DMS153 (cell line): ENCODE measurements around the gene OPRM1.
"Not testable (repeated sequence)": the region's sequence is repeated elsewhere in the genome, so short reads cannot be mapped to it uniquely, and the experiment has no call there.

Experiments used
- DNase-seq: peaks from one replicate; lab custom pipeline; 2025; lab: John Stamatoyannopoulos, UW

OPRM1 gene

DNA sequence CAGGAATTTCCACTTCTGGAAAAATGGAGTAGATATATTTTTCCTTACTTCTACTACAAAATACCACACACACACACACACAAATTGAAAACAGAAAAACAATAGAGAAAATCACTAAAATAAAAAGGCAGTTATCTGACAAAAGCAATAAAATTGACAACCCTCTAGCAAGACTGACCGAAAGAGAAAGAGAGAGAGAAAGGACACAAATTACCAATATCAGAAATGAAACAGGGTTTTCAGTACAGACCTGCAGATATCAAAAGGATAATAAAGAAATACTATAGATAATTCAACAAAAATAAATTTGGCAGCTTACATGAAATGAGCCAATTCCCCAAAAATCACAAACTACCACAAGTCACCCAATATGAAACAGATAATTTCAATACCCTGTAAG is 104.7 kb downstream of the OPRM1 start:
- no peak for DNase-seq

DNA sequence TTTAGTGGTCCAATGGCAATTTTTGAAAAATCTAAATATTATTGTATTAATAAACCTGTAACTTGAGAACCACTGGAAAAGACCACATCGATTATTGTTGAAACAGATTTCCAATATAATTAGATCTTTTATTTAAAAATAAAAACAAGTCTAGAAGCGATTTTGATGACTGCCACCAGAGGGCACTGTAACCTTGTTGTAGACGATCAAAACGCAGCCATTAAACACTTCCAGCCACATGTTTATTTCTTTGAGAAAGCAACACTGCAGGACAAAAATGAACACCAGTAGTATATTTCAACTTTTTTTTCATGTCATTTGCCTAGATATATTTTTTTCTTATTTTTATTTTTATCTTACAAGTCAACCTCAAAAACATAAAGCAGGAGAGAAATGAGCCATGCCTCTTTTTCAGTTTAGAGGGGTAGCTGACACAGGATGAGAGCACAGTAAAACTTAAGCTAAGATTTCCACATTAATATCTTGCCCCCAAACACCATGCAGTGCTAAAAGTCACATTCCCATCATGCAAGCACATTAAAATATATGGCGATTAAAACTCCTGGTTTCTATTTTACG is 115.4 kb downstream of the OPRM1 start:
- peak; percentile 28 for DNase-seq

DNA sequence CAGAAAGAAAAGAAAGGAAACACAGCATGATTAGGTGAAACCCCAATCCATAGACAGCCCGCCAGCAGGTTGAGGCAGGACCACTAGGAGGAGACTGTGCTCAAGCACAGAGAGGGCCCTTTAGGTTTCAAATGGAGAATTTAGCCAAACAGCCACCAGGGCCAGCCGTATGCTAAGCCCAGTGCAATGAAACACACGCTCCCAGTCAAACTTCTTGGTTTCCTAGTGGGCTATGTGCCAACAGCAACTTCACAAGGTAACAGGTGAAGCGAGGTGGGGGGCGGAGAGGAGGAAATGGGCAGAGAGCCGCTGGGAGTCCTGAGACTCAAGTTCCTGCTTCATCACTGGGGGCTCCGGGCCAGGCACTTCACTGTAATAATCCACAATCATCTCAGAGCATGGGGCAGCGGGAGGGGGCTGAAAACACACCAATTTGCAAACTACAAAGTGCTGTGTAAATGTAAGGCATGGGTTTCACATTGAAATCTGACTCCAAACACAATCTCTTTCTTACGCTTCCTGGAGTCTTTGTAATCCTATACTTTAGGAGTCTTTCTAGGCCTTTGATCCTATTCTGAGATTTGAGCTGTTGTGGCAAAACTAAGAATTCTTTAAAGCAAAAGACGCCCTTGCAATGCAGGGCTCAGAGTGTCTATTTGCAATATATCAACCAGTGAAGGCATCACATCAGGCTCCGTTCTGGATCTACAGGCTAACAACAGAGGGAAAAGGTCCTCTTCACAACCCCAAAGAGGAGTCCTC is 117.3 kb downstream of the OPRM1 start:
- peak; percentile 66 for DNase-seq

DNA sequence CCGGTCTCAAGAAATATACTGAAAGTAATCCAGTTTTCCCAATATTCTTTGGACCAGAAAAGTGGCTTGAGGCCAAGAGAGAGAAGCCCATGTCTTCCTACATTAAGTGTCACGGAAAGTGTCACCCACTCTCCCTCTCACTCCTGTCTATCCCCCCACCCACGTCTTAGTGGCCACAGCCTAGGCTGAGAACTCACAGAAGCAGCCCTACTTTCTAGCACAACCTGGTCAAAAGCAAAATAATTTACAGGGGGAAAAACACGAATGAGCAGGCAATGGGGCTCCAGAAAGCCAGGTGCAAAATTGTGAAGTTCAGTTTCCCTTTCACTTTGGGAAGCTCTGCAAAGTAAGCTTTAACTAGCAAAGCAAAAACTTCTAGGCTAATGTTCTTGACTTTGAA is 118.0 kb downstream of the OPRM1 start:
- DNase-seq, result no peak

DNA sequence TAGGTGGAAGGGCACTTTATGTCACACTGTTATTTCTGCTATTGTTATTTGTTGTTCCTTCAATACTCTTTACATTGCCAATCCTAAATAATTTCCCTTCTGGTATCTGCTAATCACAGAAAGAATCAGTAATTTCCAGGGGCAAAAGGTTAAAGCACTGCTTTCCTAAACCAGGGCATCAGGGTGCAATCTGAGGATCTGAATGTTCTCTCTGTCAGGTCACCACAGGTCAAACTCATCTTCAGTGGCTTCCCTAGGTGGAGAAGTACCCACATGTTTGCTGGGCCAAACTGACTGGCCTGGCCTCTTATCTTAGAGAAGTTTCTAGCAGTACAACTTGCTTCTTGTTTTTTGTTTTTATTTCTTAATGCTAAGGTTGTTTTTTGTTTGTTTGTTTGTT is 118.7 kb downstream of the OPRM1 start:
- no peak for DNase-seq

DNA sequence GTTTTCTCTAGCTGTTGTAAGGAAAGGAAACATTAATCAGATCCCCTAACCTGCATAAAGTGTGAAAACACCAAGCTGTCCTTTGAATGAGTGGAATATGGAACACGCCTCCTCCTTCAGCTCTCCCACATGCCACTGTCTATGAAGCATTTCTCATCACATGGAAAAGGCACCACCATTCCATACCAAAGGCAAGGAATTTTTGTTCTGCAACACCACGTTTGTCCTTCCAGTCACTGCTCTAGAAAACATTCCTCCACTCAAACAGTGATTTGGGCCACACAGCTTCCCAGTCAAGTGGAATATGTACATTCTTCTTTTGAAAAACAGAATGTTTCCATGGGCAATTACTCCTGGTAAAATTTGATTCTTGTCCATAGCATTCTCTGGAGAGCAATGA is 120.1 kb downstream of the OPRM1 start:
- no peak for DNase-seq

DNA sequence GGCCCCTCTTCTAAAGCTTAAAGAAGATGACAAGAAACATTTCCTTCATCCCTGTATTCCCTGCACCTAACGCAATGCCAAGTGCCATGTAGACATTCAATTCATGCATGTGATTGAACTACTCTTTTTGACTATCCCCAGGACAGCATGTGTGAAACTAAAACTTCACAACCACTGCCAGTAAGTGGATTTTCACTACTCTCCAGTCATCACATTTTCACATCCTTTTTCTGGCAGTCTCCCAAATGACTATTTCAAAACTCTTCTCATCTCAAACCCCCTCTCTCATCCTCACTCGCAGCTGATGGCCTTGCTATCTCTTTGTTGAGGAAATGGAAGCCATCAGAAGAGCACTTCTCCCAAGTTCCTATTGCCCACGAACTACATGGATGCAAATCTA is 122.6 kb downstream of the OPRM1 start:
- DNase-seq, result no peak

DNA sequence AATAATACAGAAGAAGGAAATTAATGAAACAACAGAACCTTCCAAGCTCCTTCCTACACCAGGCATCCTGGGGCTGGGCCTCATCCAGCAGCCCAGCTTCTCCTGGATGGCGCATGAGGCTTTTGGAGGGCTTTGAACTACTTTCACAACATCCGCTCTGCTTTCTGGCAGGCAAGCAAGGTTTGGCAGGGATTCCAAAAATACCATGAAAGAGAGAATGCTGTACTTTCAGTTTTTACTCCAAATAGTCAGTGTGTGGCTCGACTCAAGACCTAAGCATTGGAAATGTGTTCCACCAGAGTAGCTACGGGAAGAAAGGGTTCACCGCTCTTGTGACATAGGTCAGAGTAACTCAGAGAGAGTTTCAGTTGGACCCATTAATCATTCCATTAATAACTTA is 125.4 kb downstream of the OPRM1 start:
- DNase-seq, result no peak

DNA sequence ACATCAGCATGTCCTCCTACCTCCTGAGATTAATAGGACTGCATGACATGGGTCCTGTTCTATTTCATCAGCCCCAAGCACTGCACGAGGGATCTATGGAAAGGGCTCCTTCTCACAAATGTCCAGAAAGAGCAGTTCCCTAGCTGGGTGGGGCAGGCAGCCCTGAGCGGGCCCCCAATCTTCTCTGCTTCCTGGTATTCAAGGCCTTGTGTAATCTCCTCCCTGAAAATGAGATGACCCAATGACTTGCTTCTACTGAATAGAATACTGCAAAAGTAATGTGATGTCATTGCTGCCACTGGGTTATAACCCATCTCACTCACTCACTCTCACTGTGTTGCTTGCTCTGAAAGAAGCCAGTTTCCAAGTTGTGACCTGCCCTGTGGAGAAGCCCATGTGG is 126.4 kb downstream of the OPRM1 start:
- DNase-seq, result no peak

DNA sequence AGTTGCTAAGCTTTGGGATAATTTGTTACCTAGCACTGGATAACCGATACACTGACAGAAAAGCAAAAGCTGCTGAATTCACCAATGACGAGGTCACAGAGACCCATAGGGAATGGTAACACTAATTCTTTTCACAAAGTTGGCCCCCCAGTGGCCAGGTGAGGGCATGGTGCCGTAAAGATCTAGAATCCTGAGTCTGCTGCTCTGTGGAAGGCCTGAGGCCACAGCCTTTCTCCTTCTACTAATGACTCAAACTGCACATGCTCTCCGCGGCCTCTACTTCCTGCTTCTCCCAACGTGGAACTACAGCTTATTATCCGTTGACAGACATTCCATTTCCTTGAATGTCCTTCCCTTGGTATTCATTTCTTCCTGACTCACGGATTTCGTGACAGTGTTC is 127.1 kb downstream of the OPRM1 start:
- no peak for DNase-seq

DNA sequence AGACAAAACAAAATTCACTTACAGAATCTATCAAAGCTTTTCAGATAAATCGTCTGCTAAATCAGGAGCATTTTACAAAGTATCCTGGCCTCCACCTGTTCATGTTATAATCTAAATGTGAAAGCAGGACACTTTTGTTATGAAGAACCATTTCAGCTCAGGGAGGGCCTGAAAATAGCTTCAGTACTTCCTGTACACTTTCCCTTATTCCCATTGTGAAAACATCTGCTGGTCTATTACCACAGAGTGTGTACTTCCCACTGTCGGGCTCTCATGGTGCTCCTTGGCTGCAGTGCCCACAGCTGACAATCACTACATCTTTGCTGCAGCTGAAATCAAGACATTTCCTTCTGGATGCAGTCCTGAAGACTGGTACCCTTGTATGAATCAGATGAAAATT is 128.1 kb downstream of the OPRM1 start:
- peak; percentile 78 for DNase-seq

DNA sequence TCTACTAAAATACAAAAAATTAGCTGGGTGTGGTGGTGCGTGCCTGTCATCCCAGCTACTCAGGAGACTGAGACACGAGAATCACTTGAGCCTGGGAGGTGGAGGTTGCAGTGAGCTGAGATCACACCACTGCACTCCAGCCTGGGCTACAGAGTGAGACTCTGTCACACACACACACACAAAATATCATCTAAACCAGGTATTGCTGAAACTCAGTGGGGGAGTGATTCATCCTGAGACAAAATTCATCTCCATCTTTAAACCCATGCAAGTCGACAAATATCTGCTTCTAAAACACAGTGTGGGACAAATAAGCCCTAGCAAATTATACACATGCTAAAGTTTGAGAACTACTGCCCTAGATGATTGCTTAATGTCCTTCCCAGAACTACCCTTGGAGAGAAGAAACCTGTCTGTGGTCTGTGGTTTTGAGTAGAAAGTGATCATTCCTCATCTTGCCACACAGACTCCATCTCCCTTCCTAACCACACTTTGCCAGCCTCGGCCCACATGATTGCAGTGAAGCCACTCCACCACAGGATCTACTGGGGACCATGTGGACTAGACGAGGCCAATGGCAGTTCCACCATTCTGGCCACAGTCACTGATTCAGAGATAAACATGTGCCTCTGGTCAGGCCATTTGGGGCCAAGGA is 130.3 kb downstream of the OPRM1 start:
- no peak for DNase-seq

DNA sequence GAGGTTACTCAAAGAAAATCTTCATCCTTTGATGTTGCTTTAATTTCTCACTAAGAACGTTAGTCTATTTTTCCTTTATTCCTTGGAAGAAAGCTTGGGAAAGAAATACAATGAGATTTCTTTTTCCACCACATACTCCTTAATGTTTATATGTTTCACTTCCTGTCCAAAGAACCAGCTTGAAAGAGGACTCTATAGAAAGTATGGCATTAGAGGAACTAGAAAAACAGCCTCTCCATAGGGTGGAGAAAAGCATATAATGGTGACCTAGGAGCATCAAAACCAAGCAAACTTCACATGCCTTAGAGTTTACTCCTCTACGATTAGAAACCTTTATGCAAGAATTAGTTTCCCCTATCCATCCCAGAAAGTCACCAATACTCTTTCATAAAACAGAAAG is 131.1 kb downstream of the OPRM1 start:
- DNase-seq, result no peak

DNA sequence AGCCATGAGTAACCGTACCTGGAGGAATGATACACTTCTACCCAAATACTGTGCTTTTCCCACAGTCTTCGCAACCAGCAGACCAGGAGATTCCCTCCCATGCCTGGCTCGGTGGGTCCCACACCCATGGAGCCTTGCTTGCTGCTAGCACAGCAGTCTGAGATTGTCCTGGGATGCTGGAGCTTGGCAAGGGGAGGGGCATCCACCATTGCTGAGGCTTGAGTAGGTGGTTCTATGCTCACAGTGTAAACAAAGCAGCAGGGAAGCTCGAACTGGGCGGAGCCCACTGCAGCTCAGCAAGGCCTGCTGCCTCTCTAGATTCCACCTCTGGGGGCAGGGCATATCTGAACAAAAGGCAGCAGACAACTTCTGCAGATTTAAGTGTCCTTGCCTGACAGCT is 133.4 kb downstream of the OPRM1 start:
- DNase-seq, result not testable (repeated sequence)

DNA sequence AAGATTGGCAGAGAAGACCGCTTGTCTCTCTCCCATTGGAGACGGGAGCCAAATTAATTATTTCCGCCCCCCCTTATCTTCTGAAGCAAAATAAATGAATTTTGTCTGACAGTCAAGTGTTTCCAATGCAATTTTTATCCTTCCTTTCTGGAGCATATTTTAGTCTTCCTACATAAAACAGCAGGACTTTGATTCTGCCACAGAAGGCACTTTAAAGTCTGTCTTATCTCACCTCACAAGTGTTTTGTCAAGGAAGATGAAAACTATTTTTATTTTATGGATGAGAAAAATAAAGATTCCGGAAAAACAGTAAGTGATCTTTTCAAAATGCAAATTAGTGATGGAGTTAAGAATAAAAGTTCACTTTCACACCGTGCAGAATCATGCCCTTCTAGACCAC is 140.4 kb downstream of the OPRM1 start:
- DNase-seq, result no peak

DNA sequence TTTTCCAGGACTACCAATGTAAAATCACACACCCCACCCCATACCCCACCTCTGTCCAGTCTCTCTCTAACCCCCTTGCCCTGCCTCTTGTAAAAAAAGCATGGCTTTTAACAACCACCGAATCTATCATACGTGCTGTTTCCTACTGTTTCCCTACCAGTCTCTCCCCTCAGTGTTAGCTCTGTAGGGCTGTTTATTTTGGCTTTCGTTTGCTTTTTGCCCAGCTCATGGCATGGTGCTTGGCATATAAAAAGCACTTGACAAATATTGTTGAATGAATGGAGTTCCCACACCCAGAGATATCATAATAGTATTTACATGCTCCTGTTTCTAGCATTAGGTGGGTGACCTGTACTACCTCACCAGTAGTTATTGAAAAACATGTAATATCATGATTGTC is 148.2 kb downstream of the OPRM1 start:
- peak; percentile 47 for DNase-seq

DNA sequence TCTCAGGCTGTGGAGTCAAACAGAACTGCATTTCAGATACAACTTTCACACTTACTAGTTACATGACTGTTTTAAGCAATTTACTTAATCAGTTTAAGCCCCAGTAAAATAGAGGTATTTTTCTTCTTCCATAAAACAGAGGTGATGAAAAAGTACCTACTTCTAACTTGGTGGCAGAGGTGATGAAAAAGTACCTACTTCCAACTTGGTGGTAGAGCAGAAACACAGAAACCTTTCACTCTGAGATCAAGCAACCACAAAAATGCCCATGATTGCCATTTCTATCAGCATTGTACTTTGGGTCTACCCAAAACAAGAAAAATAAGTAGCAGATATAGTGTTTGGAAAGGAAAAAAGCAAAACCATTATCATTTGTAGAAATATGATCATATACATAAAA is 148.7 kb downstream of the OPRM1 start:
- DNase-seq, result no peak

DNA sequence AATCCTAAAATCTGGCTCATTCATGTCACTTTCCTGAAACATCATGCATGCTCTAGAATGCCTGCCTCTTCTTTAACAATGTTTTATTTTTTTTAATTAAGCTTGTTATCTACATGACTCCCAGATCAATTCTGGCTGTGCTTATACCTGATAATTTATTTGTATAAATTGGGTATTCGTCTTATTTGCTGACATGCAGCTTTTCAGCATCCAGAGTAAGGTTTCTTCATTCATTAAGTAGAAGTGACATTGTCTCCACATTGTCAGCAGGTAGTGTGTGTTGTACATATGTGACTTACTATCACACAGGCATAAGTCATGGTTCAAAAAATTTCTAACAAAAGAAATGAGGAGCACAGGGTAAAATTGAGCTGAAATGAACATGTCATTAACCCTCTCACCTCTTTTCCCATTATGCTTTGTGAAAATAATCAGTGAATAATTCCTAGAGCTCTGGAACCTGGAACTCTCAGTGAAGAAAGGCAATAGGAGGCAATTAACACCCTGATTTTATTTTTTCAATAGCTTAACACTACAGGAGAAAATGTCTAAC is 157.4 kb downstream of the OPRM1 start:
- no peak for DNase-seq

DNA sequence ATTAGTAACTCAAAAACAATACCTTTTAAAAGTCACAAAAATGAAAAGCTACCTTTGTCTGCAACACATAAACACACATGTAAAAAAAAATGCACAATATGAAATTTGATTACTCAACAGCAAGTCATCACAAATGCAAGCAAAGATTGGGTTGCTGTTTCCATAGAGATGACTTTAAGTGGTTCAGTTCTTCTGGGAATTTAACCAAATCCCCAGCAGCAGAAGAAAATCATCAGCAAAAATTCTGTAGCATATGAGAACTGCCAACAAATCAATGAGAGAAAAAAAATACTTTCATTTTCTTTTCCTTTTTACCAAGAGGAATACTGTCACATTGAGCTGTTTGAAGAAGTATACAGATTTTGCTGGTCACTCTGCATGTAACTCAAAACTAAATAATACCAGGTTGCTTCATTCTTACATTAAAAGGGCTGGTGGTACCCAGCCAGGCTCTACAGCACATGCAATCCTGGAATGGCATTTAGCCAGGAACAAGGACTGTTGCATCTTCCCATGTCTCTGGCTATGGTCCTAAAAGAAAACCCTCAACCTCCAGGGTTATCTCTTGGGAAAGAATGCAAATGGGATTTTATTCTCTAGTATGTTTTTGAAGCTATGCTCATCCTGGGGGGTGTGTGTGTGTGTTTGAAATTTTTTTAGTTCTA is 158.3 kb downstream of the OPRM1 start:
- DNase-seq, result no peak

DNA sequence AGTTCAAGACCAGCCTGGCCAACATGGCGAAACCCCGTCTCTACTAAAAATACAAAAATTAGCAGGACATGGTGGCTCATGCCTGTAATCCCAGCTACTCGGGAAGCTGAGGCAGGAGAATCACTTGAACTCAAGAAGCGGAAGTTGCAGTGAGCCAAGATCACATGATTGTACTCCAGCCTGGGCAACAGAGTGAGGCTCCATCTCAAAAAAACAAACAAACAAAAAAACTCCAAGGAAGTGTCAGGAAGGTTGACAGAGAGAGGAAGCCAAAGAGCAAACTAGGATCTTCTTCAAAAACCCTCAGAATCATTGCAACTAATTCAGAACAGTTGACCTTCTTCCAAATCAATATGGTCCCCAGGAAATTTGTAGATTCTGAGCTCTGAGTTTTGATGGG is 162.6 kb downstream of the OPRM1 start:
- not testable (repeated sequence) for DNase-seq

DNA sequence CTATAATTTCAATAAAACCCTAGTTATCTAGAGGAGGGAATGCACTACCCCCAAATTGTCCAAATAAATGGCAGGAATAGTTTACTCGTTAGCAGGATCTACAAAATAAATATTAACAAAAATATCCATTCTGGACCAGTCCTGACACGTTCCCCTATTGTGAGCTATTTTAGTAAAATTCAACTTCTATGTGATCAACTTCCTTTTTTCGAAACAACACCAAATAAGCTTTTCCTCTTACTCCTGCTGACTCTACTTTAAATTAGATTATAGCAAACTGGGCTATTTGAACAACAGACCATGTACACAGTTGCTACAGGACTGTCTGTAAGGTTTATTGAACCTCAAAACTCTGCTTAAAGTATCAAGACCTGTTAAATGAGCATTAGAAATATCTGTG is 163.3 kb downstream of the OPRM1 start:
- DNase-seq, result no peak

DNA sequence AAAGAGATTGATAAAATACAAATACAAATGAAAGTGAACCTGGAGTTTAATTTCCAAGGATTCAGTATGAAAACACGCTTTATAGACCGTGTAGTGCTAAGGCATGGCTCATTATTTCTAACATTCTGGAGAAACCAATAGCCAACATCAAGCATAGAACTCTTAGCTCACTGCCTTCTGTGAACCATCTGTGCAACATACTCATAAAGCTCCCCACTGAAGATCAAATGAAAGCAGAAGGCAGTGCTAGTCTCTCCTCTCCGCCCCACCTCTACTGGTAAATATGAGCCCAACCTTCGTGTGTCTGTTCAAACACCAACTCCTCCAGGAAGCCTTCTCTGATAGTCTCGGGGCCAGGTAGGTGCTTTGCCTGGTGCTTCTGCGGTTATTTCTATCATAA is 163.9 kb downstream of the OPRM1 start:
- DNase-seq, result no peak

DNA sequence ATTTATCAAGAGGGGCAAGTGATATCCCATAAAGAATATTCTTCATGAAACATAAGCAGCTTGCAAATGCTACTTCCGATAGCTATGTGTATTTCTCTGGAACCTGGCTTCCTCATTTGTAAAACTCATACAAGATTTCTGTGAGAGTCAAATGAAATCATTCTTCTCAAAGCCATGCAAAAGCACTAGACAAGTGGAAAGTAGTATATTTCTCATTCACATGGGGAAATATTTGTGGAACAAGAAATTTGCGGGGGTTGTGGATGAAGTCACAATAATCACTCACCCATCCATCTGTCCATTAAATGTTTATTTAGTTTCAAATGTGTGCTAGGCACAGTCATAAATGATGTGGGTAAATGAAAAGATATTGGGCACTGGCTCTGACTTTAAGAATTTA is 167.1 kb downstream of the OPRM1 start:
- no peak for DNase-seq
